HG03521 (cell line): ENCODE data around the gene CELF6.

Source experiments
- ATAC-seq: cut with Tn5 transposase; IDR thresholded peaks from one replicate; pipeline ENCODE4 v1.9.1; 2021; ENCODE audit warnings: mild to moderate bottlenecking, moderate library complexity; ENCODE audit not compliant: unreplicated experiment

CELF6 gene

GRCh38 chr15:72319985-72320671, at the start of gene CELF6:
TSS of gene CELF6 (minus strand) at chr15:72320157. CDS start at chr15:72319874, 283 bp downstream.
- peak; percentile 63 for ATAC-seq

DNA sequence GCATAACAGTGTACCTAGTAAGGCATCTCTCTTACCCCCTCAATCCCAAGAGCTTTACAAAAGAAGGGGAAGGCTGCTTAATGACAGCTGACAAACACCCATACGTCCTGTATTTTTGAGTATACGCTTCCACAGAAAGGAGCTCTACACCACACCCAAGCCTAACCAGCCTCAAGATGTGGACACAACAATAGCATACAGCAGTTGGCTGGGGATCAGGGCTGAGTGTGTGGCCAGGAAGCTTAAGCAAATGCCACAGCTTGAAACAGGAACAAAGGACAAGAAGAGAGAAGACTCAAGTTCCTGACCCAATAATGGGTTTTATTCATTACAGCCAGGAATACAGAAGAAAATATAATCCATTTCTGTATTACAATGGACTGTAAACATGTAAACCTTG, 48.9 kb upstream of the CELF6 start:
- no peak for ATAC-seq

GRCh38 chr15:72368325-72368724, 48.4 kb upstream of the CELF6 start:
- no peak for ATAC-seq

DNA sequence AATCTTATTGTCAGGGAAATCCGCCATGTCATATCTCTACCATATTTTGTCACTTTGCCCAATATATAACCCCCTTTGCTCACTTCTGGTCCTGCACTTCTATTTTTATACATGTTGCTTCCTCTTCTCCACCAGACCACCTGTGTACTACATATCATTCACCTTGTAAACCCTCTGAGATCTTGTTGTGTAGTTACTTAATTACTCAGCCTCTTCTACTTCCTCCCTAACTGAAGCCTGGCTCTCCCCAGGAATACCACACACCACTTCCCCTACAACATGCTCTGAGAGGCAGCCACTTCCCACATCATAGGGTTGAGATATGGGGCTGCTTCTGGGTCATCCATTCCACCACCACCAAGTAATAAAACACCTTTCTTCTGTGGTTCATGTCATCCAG, 45.9 kb upstream of the CELF6 start:
- ATAC-seq, result peak; percentile 70

GRCh38 chr15:72361176-72361575, 41.2 kb upstream of the CELF6 start:
- ATAC-seq, result no peak

- no peak for ATAC-seq
Measured at GRCh38 chr15:72358650-72359171, 38.8 kb upstream of the CELF6 start.

DNA sequence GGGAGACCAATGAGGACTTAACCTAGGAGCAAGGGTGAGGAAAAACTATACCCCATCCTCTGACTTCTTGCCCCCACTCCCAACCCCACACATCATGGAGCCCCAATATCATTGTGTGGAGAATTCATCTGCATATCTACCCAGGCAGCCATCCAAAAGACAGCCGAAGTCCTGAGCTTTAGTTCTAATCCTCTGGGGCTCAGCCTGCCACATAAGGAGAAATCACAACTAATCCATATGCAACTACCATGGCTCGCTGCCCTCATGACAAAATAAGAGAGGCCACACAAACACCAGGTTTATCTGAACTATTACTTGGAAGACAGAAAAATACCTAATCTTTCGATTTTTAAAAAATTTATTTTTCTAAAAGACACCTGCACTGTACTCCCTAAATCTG, 38.2 kb upstream of the CELF6 start:
- no peak for ATAC-seq

- ATAC-seq, result no peak
Measured at GRCh38 chr15:72354496-72354895, 34.5 kb upstream of the CELF6 start.

DNA sequence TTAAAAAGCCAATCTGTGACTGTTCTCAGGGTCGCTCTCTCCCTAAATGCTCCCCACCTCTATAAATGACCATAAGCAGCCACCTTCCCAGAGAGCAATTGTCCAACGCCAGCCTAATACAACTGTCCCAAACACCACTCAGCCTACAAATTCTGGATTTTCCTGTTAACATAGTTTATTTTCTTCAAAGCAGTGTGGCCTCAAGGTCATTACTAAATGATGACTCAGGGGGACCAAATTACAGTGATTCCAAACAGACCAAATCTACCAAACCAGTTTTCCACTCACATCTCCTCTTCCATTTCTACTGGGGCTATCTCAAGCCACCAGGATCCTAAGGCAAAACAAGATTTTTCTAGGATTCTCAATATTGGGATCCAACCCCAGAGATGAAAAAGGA, 33.3 kb upstream of the CELF6 start:
- ATAC-seq, result no peak

DNA sequence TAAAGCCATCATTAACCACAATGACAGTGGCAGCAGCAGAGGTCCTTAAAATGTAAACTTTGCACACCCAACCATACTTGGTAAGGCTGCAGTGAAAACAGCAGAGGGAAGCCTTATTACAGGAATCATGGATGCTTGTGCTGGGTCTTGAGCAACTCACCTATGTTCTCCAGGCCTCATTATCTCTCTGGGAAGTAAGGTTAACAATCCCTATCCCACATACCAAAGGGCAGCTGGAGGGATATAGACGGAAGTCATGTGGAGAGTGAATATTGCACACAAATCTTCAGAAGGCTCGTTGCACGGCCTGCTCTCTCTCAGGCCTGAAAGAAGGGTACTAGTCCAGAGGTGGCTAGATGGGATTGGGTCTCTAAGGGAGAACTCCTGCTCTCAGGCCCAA, 25.8 kb upstream of the CELF6 start:
- no peak for ATAC-seq

- no peak for ATAC-seq
Measured at GRCh38 chr15:72345280-72345679, 25.3 kb upstream of the CELF6 start.

DNA sequence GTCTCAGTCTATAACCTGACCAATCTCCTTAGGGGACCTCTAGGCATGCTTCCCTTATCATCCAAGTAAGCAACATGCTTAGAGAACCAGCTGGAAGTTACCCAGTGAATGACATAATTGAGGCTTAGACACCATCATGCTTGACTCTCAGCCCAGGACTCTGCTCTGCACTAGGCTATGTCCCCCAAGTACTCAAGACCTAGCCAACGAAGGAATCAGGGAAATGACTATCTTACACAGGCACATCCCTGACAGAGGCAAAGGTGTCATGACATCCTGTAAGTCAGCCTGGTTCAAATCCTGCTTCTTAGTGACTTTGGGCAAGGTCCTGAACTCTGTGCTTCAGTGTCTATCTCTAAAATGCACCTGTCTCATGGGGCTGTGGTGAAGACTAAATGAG, 24.6 kb upstream of the CELF6 start:
- no peak for ATAC-seq

- ATAC-seq, result no peak
Measured at GRCh38 chr15:72342385-72342784, 22.4 kb upstream of the CELF6 start.

GRCh38 chr15:72341361-72341760, 21.4 kb upstream of the CELF6 start:
- ATAC-seq, result no peak

- no peak for ATAC-seq
Measured at GRCh38 chr15:72340366-72340765, 20.4 kb upstream of the CELF6 start.

- ATAC-seq, result no peak
Measured at GRCh38 chr15:72339777-72340177, 19.8 kb upstream of the CELF6 start.

DNA sequence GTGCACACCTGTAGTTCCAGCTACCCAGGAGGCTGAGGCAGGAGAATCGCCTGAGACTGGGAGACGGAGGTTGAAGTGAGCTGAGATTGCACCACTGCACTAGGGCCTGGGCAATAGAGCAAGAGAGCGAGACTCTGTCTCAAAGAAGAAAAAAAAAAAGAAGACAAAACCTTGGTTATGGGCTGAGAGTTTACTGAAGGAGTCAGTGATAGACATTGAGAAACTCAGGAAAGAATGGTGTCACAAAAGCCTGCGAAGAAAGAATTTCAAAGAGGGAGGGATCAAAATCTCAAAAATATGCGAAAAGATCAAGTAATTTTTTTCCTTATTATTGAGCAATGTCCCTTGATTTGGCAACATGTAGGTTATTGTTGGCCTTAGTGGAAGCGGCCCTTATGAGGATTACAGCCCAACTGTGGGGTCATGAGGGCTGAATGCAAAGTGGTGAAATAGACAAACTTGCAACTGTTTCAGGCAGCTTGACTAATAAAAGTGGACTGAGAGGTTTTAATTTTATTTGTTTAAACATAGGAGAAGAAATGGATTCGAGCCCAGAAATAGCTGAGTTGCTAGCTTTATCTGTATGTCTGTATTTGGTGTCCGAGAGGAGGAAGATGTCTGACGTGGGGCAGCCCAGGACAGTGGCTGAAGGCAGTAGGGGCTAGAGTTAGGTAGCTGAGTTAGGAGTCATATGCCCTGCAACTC, 18.8 kb upstream of the CELF6 start:
- ATAC-seq, result no peak

DNA sequence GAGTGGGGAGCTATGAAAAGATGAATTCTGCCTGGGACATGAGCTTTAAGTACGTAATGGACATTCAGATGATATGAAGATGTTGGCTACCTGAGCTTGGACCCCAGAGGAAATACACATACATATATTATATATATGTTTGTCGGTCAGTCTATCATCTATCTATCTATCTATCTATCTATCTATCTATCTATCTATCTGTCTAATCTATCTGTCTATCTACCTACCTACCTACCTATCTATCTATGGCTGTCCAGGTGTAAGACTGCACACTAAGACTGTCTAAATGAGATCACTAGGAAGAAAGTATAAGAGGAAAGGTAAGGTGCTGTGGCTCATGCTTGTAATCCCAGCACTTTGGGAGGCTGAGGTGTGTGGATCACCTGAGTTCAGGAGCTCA, 18.2 kb upstream of the CELF6 start:
- ATAC-seq, result no peak

DNA sequence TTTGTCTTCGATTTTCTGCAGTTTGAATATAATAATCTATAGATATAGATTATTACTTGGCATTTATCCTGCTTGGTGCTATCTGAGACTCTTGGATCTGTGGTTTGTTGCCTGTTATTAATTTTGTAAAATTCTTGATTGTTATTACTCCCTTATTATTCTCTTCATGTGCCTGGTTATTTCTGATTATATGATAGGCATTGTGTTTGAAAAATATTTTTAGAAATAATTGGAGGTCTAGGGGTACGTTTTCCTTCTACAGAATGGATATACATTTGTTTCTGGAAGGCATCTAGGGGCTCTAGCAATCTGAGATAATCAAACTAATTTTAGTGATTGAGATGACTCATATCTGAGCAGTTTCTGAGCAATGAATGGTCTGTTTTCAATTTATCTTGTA, 14.9 kb upstream of the CELF6 start:
- no peak for ATAC-seq

GRCh38 chr15:72331021-72331420, 11.1 kb upstream of the CELF6 start:
- ATAC-seq, result no peak

- ATAC-seq, result no peak
Measured at GRCh38 chr15:72323752-72324151, 3.8 kb upstream of the CELF6 start.

- peak; percentile 30 for ATAC-seq
Measured at GRCh38 chr15:72319360-72319984, 485 bp downstream of the CELF6 start.
